Spleen (tissue), 7 donors: ENCODE measurements around the gene SYNCRIP.

Source experiments
- POLR2A ChIP-seq, 3 donors: fragments of 450-650 bp; IDR thresholded peaks; one replicate each; pipeline ENCODE4 v1.5.1; 2017; ENCODE audit warnings: antibody characterized with exemption in 3 of 3, mild to moderate bottlenecking in 1 of 3
- TF ChIP-seq, protein P1 (sequence below), 11 experiments: fragments of 200-600 bp in 7 of 11; fragments of 450-650 bp in 4 of 11; sonication (generic) in 4 of 11; IDR thresholded peaks in 8 of 11; conservative IDR thresholded peaks in 3 of 11; 1 replicate in 7 of 11; 2 replicates in 4 of 11; pipeline versions ENCODE4 v1.4.0 to v1.8.0; 2016 to 2021; ENCODE audit warnings: antibody characterized with exemption in 11 of 11, inconsistent platforms in 4 of 11, mild to moderate bottlenecking in 1 of 11
- donor health status: DM: no; HTN: no; CAD: no; lungs with moderate emphysema.
- donor health status: DM: no; HTN: no; CAD: no.
- donor health status: DM: no; HTN: no; CAD: no.

DNA sequence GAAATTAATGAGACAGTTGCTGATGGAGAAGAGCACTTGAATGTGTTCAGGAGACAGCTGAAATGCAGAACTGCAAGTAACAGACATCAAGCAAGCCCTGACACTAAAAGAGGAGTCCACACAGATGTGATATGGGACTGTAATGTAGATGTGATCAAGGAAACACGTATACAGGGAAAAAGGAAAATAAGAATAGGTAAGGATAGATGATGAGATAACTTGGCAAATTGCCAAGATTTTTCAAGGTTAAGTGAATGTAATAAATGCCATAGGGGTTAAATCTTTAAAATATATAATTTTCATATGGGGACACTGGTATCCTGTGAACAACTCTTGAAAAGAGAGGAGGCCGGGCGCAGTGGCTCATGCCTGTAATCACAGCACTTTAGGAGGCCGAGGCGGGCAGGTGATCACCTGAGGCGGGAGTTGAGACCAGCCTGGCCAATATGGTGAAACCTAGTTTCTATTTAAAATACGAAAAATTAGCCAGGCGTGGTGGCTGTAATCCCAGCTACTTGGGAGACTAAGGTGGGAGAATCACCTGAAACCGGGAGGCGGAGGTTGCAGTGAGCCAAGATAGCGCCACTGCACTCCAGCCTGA is 41.9 kb downstream of the SYNCRIP start:
- TF ChIP-seq, protein P1, sequence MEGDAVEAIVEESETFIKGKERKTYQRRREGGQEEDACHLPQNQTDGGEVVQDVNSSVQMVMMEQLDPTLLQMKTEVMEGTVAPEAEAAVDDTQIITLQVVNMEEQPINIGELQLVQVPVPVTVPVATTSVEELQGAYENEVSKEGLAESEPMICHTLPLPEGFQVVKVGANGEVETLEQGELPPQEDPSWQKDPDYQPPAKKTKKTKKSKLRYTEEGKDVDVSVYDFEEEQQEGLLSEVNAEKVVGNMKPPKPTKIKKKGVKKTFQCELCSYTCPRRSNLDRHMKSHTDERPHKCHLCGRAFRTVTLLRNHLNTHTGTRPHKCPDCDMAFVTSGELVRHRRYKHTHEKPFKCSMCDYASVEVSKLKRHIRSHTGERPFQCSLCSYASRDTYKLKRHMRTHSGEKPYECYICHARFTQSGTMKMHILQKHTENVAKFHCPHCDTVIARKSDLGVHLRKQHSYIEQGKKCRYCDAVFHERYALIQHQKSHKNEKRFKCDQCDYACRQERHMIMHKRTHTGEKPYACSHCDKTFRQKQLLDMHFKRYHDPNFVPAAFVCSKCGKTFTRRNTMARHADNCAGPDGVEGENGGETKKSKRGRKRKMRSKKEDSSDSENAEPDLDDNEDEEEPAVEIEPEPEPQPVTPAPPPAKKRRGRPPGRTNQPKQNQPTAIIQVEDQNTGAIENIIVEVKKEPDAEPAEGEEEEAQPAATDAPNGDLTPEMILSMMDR (IDR thresholded peaks at IDR 0.05 in 8 of 11, conservative IDR thresholded peaks at IDR 0.05 in 3 of 11): no peak
- TF ChIP-seq POLR2A (IDR thresholded peaks at IDR 0.05): no peak
